ENCODE measurements around the gene ARFIP2. TPM values are rescaled to one million over a fixed set of nuclear protein-coding genes. Genes with fewer than 3 reads are reported as not detected.
A peak's percentile ranks its signal among the peaks of the same experiment; 100 is the strongest.

ARFIP2 gene
- total RNA-seq, 1 donor from 2014 or later = 72.7 TPM

DNA sequence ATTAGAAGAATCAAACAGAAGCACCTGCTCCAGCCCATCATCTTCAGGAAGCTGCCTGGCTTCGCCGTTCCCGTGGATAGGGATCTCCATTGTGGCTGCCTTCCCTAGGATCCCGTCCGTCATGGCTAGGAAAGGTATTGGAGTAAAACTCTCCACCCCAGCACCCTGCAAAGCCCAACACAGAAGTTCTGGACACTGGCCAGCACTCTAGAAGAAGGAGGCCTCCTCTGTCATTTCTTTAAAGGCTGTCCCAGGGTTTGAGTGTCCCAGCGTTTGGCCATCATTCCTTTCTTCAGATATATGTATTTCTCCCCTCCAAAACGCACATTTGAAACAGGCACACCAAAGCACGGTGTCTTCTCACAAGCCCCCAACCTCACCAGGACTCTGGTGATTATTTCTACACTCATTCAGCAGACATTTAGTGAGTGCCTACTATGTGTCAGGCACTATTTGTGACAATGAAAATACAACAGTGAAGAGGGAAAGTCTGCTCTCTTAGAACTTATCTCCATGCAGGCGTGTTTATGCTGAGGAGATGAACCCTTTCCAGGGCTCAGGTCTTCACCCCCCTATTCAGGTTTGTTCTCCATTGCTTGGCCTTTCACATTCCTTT, 724 bp downstream of the ARFIP2 start:
- peaks cover 22% of the 10 kb centered on the region for H3K36me3 ChIP-seq (ENCODE audit: control insufficient read depth, insufficient read depth, low read length)
- DNase-seq (ENCODE audit: low read depth) (no peak), FAIRE-seq (no peak)
- no peaks in the 10 kb centered on the region for H3K27me3 ChIP-seq (ENCODE audit: control insufficient read depth, insufficient read depth, low read length)
- peak overlapping the region; percentile 75 for H3K4me3 ChIP-seq (ENCODE audit: low read depth, low read length)
- TF ChIP-seq, protein P1, sequence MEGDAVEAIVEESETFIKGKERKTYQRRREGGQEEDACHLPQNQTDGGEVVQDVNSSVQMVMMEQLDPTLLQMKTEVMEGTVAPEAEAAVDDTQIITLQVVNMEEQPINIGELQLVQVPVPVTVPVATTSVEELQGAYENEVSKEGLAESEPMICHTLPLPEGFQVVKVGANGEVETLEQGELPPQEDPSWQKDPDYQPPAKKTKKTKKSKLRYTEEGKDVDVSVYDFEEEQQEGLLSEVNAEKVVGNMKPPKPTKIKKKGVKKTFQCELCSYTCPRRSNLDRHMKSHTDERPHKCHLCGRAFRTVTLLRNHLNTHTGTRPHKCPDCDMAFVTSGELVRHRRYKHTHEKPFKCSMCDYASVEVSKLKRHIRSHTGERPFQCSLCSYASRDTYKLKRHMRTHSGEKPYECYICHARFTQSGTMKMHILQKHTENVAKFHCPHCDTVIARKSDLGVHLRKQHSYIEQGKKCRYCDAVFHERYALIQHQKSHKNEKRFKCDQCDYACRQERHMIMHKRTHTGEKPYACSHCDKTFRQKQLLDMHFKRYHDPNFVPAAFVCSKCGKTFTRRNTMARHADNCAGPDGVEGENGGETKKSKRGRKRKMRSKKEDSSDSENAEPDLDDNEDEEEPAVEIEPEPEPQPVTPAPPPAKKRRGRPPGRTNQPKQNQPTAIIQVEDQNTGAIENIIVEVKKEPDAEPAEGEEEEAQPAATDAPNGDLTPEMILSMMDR (IDR thresholded peaks at IDR 0.05; ENCODE audit: insufficient read depth, low read length, severe bottlenecking) = no peak

DNA sequence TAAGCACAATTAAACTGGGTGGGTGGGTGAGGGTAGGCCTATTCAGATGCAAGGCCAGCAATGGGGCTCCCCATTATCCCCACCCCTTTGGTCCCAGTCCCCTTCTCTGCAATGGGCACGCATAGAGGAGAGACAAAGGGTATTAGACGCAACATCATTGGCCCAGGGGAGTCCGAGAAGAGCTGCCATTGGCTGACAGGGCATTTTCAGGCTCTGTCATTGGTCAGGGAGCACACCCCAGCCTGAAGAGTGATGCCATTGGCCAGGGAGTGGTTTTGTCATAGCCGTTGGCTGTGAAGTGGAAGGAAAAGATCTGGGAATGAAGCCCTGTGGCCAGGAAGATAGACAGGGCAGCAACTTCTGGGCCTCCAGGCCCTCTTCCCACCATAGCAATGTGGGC, 4.6 kb downstream of the ARFIP2 start:
- H3K36me3 ChIP-seq (ENCODE audit: control insufficient read depth, insufficient read depth, low read length) = peaks cover 19% of the 10 kb centered on the region
- FAIRE-seq (no peak), DNase-seq (ENCODE audit: low read depth) (no peak)
- TF ChIP-seq, protein P1 (IDR thresholded peaks at IDR 0.05; ENCODE audit: insufficient read depth, low read length, severe bottlenecking) = no peak
- H3K4me3 ChIP-seq (ENCODE audit: low read depth, low read length) = no peak overlapping the region
- H3K27me3 ChIP-seq (ENCODE audit: control insufficient read depth, insufficient read depth, low read length) = no peaks in the 10 kb centered on the region

DNA sequence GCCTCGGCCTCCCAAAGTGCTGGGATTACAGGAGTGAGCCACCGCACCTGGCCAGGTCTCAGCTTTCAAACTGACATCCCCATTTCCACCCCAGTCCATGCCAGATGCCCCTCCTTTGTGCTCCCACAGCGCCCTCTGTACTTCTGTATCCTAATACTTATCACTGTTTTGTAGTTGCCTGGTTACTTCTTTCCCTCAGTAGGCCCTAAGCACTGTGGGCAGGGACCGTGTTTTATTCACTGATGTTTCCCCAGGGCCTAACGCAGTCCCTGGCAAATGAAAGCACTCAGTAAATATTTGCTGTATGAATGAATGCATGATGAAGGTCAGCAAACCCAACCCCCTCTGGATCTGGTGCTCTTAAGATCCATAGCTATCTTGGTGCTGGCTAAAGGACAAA, 5.2 kb downstream of the ARFIP2 start:
- DNase-seq (ENCODE audit: low read depth) (no peak), FAIRE-seq (no peak)
- Histone ChIP-seq H3K27me3 (ENCODE audit: control insufficient read depth, insufficient read depth, low read length) (no peaks in the 10 kb centered on the region), H3K4me3 (ENCODE audit: low read depth, low read length) (no peak overlapping the region), H3K36me3 (ENCODE audit: control insufficient read depth, insufficient read depth, low read length) (peaks cover 19% of the 10 kb centered on the region)
- TF ChIP-seq, protein P1 (IDR thresholded peaks at IDR 0.05; ENCODE audit: insufficient read depth, low read length, severe bottlenecking) = no peak

DNA sequence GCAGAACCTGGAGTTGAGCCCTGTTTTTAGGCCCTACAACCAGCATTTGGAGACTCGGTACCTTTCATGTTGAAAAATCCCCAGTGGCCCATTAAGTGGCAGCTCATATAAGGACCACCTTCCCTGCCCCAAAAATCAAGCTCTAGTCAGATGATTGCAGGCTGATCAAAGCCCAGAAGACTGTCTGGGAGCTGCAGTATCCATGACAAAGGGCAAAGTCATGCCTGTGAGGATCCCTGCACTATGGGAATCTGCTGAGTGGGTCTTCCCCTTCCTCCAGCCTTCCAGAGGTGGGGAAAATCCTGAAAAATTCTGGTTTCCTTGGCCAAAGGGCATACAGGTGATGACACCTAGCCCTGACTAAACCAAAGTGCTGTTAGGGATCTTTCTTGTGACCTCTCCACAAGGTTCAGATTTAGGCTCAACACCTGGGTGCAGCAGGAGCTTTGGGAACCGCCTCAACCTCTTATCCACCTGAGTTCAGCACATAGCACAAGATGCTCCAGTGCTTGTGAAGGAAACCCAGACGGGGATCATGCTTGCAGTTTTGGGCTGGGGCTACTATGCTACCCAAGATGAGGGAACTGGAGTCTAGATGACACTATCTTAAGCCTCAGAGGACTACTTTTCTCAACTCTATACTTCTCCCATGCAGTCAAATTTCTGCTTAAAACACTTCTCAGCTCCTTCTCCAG, 6.2 kb downstream of the ARFIP2 start:
- Histone ChIP-seq H3K4me3 (ENCODE audit: low read depth, low read length) (no peak overlapping the region), H3K36me3 (ENCODE audit: control insufficient read depth, insufficient read depth, low read length) (peaks cover 19% of the 10 kb centered on the region), H3K27me3 (ENCODE audit: control insufficient read depth, insufficient read depth, low read length) (no peaks in the 10 kb centered on the region)
- TF ChIP-seq, protein P1 (IDR thresholded peaks at IDR 0.05; ENCODE audit: insufficient read depth, low read length, severe bottlenecking) = no peak
- DNase-seq (ENCODE audit: low read depth) = no peak
- FAIRE-seq = no peak

DNA sequence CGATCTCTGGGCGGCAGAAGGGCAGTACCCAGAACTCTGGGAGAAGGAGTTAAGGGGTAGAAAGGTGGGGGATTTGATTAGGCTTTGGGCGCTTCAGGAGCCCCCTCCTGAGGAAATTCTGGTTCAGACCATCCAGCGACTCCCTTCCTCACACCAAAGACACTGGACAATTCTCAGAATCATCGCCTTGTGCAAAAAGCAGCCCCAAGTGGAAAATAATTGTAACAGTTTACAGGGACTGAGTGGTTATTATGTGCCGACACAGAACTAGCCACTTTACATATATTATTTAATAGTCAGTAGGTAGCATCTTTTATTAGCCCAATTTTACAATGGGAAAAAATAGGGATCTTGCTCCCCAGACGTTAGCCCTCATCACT, 6.7 kb downstream of the ARFIP2 start:
- TF ChIP-seq, protein P1 (IDR thresholded peaks at IDR 0.05; ENCODE audit: insufficient read depth, low read length, severe bottlenecking) = no peak
- FAIRE-seq = no peak
- no peaks in the 10 kb centered on the region for H3K27me3 ChIP-seq (ENCODE audit: control insufficient read depth, insufficient read depth, low read length)
- peaks cover 19% of the 10 kb centered on the region for H3K36me3 ChIP-seq (ENCODE audit: control insufficient read depth, insufficient read depth, low read length)
- H3K4me3 ChIP-seq (ENCODE audit: low read depth, low read length) = peak overlapping the region; percentile 48
- no peak for DNase-seq (ENCODE audit: low read depth)

All from bronchial epithelial cell (primary cell).